HEK293 (cell line): ENCODE results near the gene OSBP2.

ENCODE experiments used
- CTCF ChIA-PET: fragments of 350-600 bp; formaldehyde crosslinking; extraction: SDS; loops from one replicate; lab custom pipeline; 2021; ENCODE audit warnings: antibody characterized with exemption; lab: Yijun Ruan, JAX
- POLR2A ChIA-PET: fragments of 300-600 bp; formaldehyde crosslinking; extraction: SDS; loops from one replicate; lab custom pipeline; 2020; ENCODE audit warnings: antibody characterized with exemption, inconsistent platforms; lab: Yijun Ruan, JAX
- H3K27ac ChIP-seq: fragments of 200-500 bp; sonication (Bioruptor generic); 2 replicates; pipeline ENCODE4 v1.5.1; 2014; ENCODE audit warnings: low read depth, low read length, control low read depth, inconsistent platforms; ENCODE audit errors: extremely low read depth
- H3K36me3 ChIP-seq, 2 experiments: fragments of 200-500 bp in 1 of 2; sonication (Bioruptor generic) in 1 of 2; 1 replicate in 1 of 2; 2 replicates in 1 of 2; pipeline ENCODE4 v1.5.1; 2014 to 2017; ENCODE audit warnings: inconsistent platforms in 2 of 2, low read length in 2 of 2; ENCODE audit not compliant: control insufficient read depth in 2 of 2, insufficient read depth in 1 of 2
- H3K4me1 ChIP-seq: fragments of 200-500 bp; sonication (Bioruptor generic); 2 replicates; pipeline ENCODE4 v1.5.1; 2014; ENCODE audit warnings: mild to moderate bottlenecking, low read length, inconsistent platforms; ENCODE audit not compliant: control insufficient read depth, insufficient read depth
- H3K4me3 ChIP-seq: 2 replicates; pipeline ENCODE4 v1.5.1; 2011; ENCODE audit warnings: low read depth, mild to moderate bottlenecking, control low read depth, low read length, moderate library complexity
- H3K9me3 ChIP-seq: fragments of 200-500 bp; sonication (Bioruptor generic); 2 replicates; pipeline ENCODE4 v1.5.1; 2014; ENCODE audit warnings: low read depth, low read length, inconsistent platforms; ENCODE audit not compliant: control insufficient read depth, insufficient read depth
- AEBP2 ChIP-seq: fragments of 450-650 bp; formaldehyde crosslinking; IDR thresholded peaks from 2 replicates; pipeline ENCODE4 v1.5.1; 2016; ENCODE audit warnings: missing biosample characterization, missing genetic modification characterization, borderline replicate concordance
- BCL11A ChIP-seq: fragments of 450-650 bp; formaldehyde crosslinking; IDR thresholded peaks from 2 replicates; pipeline ENCODE4 v1.5.1; 2016; ENCODE audit warnings: low read depth, missing biosample characterization, missing genetic modification characterization
- HOXD13 ChIP-seq: sonication (generic); formaldehyde crosslinking; IDR thresholded peaks from 2 replicates; pipeline ENCODE4 v1.8.0; 2022; ENCODE audit warnings: missing genetic modification reagents, borderline replicate concordance
- INSM2 ChIP-seq: fragments of 450-650 bp; formaldehyde crosslinking; IDR thresholded peaks from 2 replicates; pipeline ENCODE4 v1.5.1; 2016; ENCODE audit warnings: missing biosample characterization, missing genetic modification characterization
- KLF9 ChIP-seq: fragments of 450-650 bp; formaldehyde crosslinking; IDR thresholded peaks from 2 replicates; pipeline ENCODE4 v1.5.1; 2016; ENCODE audit warnings: missing biosample characterization, missing genetic modification characterization, low read depth
- PRDM1 ChIP-seq: fragments of 450-650 bp; formaldehyde crosslinking; IDR thresholded peaks from 2 replicates; pipeline ENCODE4; 2016; ENCODE audit warnings: missing biosample characterization, missing genetic modification characterization
- REPIN1 ChIP-seq: fragments of 450-650 bp; formaldehyde crosslinking; IDR thresholded peaks from 2 replicates; pipeline ENCODE4 v1.5.1; 2017; ENCODE audit warnings: missing biosample characterization, missing genetic modification characterization, low read depth
- ZBTB11 ChIP-seq: fragments of 450-650 bp; formaldehyde crosslinking; conservative IDR thresholded peaks from 2 replicates; pipeline ENCODE4 v1.5.1; 2016; ENCODE audit warnings: low read depth, missing biosample characterization, missing genetic modification characterization
- ZBTB7A ChIP-seq: fragments of 450-650 bp; formaldehyde crosslinking; IDR thresholded peaks from 2 replicates; pipeline ENCODE4 v1.5.1; 2016; ENCODE audit warnings: low read depth, missing biosample characterization, missing genetic modification characterization
- ZNF121 ChIP-seq: fragments of 450-650 bp; formaldehyde crosslinking; IDR thresholded peaks from 2 replicates; pipeline ENCODE4 v1.5.1; 2016; ENCODE audit warnings: missing biosample characterization, missing genetic modification characterization
- ZNF157 ChIP-seq: fragments of 450-650 bp; formaldehyde crosslinking; IDR thresholded peaks from 2 replicates; pipeline ENCODE4 v1.5.1; 2016; ENCODE audit warnings: missing biosample characterization, missing genetic modification characterization
- ZNF350 ChIP-seq: fragments of 450-650 bp; formaldehyde crosslinking; IDR thresholded peaks from 2 replicates; pipeline ENCODE4 v1.5.0; 2017; ENCODE audit warnings: missing biosample characterization, mild to moderate bottlenecking, missing genetic modification characterization
- ZNF530 ChIP-seq: fragments of 450-650 bp; formaldehyde crosslinking; IDR thresholded peaks from 2 replicates; pipeline ENCODE4 v1.5.1; 2016; ENCODE audit warnings: low read depth, missing biosample characterization, missing genetic modification characterization
- ZNF571 ChIP-seq: fragments of 450-650 bp; formaldehyde crosslinking; IDR thresholded peaks from 2 replicates; pipeline ENCODE4 v1.5.0; 2017; ENCODE audit warnings: missing biosample characterization, missing genetic modification characterization
- ZNF580 ChIP-seq: fragments of 450-650 bp; formaldehyde crosslinking; IDR thresholded peaks from 2 replicates; pipeline ENCODE4 v1.5.1; 2016; ENCODE audit warnings: missing biosample characterization, missing genetic modification characterization
- ZNF621 ChIP-seq: fragments of 450-650 bp; formaldehyde crosslinking; IDR thresholded peaks from 2 replicates; pipeline ENCODE4 v1.5.1; 2017; ENCODE audit warnings: missing biosample characterization, missing genetic modification characterization
- ZNF623 ChIP-seq: fragments of 450-650 bp; formaldehyde crosslinking; IDR thresholded peaks from 2 replicates; pipeline ENCODE4 v1.5.1; 2016; ENCODE audit warnings: missing biosample characterization, missing genetic modification characterization
- ZNF664 ChIP-seq: fragments of 450-650 bp; formaldehyde crosslinking; IDR thresholded peaks from 2 replicates; pipeline ENCODE4 v1.5.1; 2016; ENCODE audit warnings: missing biosample characterization, missing genetic modification characterization
- ZNF777 ChIP-seq: fragments of 450-650 bp; formaldehyde crosslinking; IDR thresholded peaks from 2 replicates; pipeline ENCODE4 v1.5.1; 2017; ENCODE audit warnings: missing biosample characterization, missing genetic modification characterization, borderline replicate concordance

The OSBP2 gene

GRCh38 chr22:30892731-30893221, 198.1 kb downstream of the OSBP2 start:
- POLR2A ChIA-PET = no interaction called here
- Histone ChIP-seq H3K9me3 (no peaks in the 10 kb centered on the region), H3K4me3 (no peak overlapping the region), H3K36me3 (peaks cover 0 to 61% of the 10 kb centered on the region in 2 experiments; a peak in 2 of 3 replicates), H3K27ac (no peak overlapping the region), H3K4me1 (no peaks in the 10 kb centered on the region)
- TF ChIP-seq ZNF121 (no peak), INSM2 (tag by site-specific recombination) (no peak), BCL11A (tag by site-specific recombination) (no peak), ZBTB7A (no peak), ZNF571 (no peak), ZNF350 (tag by site-specific recombination) (no peak), ZNF664 (tag by site-specific recombination) (no peak), ZNF157 (tag by site-specific recombination) (no peak), PRDM1 (no peak), REPIN1 (tag by site-specific recombination) (no peak), ZNF621 (no peak), ZNF777 (no peak), ZNF530 (tag by site-specific recombination) (no peak), ZNF580 (tag by site-specific recombination) (no peak), KLF9 (tag by site-specific recombination) (no peak), ZNF623 (tag by site-specific recombination) (no peak), HOXD13 (CRISPR knock-in tag) (no peak), AEBP2 (tag by site-specific recombination) (no peak), ZBTB11 (tag by site-specific recombination) (no peak)
- CTCF ChIA-PET = interaction anchor here (0.6 to 1.8 kb wide), 4 partner anchors 17 to 130 kb away, joined by 3 to 8 read pairs (median 4); no protein-coding TSS in a partner anchor
